Measurements from ENCODE around the gene FAIM2. TPM values are rescaled to one million over a fixed set of nuclear protein-coding genes. Genes with fewer than 3 reads are reported as not detected.

Gene FAIM2
- total and polyA plus RNA-seq, 9 of the 15 experiments (the other 6 are each of a cell fraction or from before 2014, with no cell fraction given) = 0.01 to 0.10 TPM; not detected in 7

GRCh38 chr12:49882248-49882850, 21.4 kb downstream of the FAIM2 start:
- Histone ChIP-seq H3K27me3 (ENCODE audit: control insufficient read depth in 2 of 2, insufficient read depth in 2 of 2, low read length in 2 of 2) (peaks cover 28 to 51% of the 10 kb centered on the region in 2 experiments), H3K36me3 (ENCODE audit: control insufficient read depth, insufficient read depth, low read length) (no peaks in the 10 kb centered on the region), H2AFZ (ENCODE audit: low read depth, low read length) (no peak overlapping the region), H3K9me3 (replicated peaks; ENCODE audit: control insufficient read depth, insufficient read depth, low read depth, low read length) (peaks cover 18% of the 10 kb centered on the region), H4K20me1 (replicated peaks; ENCODE audit: control insufficient read depth, insufficient read depth, low read length) (peaks cover 10% of the 10 kb centered on the region), H3K9me1 (ENCODE audit: control insufficient read depth, insufficient read depth, low read length) (no peaks in the 10 kb centered on the region), H3K27ac (ENCODE audit: extremely low read depth, low read depth, low read length) (no peak overlapping the region), H3K4me2 (ENCODE audit: insufficient read depth, low read length) (no peak overlapping the region), H3K9ac (ENCODE audit: insufficient read depth in 1 of 2, low read depth in 2 of 2, low read length in 2 of 2) (peak overlapping the region in 1 of 2 experiments; percentile 7; a peak in 2 of 4 replicates), H3K4me3 (no peak overlapping the region), H3K79me2 (ENCODE audit: control insufficient read depth, insufficient read depth, low read length) (no peaks in the 10 kb centered on the region), H3K4me1 (replicated peaks in 1 of 2; ENCODE audit: control insufficient read depth in 2 of 2, insufficient read depth in 2 of 2, low read length in 2 of 2) (peaks cover 0 to 6% of the 10 kb centered on the region in 2 experiments; a peak in 1 of 5 replicates)
- intact Hi-C loops (cut with micrococcal nuclease) (no loop called here), in situ Hi-C loops (cut with MboI) (no loop called here)
- ChIA-PET POLR2A (interaction anchor here (1.0 kb wide), 1 partner anchor 12 kb away, joined by 4 read pairs; no protein-coding TSS in a partner anchor), CTCF (ENCODE audit: low intra/inter-chr PET ratio) (no interaction called here)
- no TSS peak for BruUV-seq (replicated peaks)
- ATAC-seq (no peak), DNase-seq (ENCODE audit: extremely low read depth in 1 of 4, low spot score in 3 of 4) (no peak), FAIRE-seq (no peak)
- peak; percentile 53; the same call in 1 of the 2 replicates for TF ChIP-seq FOSL1 (tag; conservative IDR thresholded peaks at IDR 0.05)
- no peak for TF ChIP-seq SLC30A9 (CRISPR knock-in tag; IDR thresholded peaks at IDR 0.05)
- 0 out of 2 replicates have a peak, but pooled peaks have one; percentile 26 for TF ChIP-seq VEZF1 (CRISPR knock-in tag; IDR thresholded peaks at IDR 0.05)
- 2% methylated on average over 8 of the region's 8 CpGs for WGBS (ENCODE audit: insufficient coverage, low coverage, missing lambda C conversion rate)
